K562 (cell line): ENCODE results near the gene CERS3. TPM values are rescaled to one million over a fixed set of nuclear protein-coding genes. Genes with fewer than 3 reads are reported as not detected.

ENCODE experiments used
- ATAC-seq: fragments of 200-7000 bp; cut with Tn5 transposase; 3 replicates; pipeline ENCODE4 v1.9.1; 2020; ENCODE audit warnings: moderate library complexity
- BruUV-seq: library from RNA; stranded (reverse); fragments of 400-500 nt; replicated peaks from 2 replicates; lab custom pipeline; 2021; lab: Mats Ljungman, UMichigan
- CTCF ChIA-PET: fragments of 300-600 bp; formaldehyde crosslinking; extraction: SDS; loops from one replicate; lab custom pipeline; 2021; ENCODE audit warnings: low intra/inter-chr PET ratio; lab: Yijun Ruan, JAX
- POLR2A ChIA-PET: fragments of 300-600, 350-650 bp; sonication (Branson Sonifier 250); formaldehyde crosslinking; extraction: SDS; loops from one replicate; lab custom pipeline; 2021; ENCODE audit warnings: antibody characterized with exemption, inconsistent platforms; lab: Yijun Ruan, JAX
- DNase-seq, 4 experiments: peaks; one replicate each; pipeline versions ENCODE4 v3.0.0 to v3.0.0-alpha.2; 2011 to 2018; ENCODE audit warnings: low spot score in 3 of 4, mixed read lengths in 3 of 4; ENCODE audit errors: extremely low read depth in 1 of 4
- FAIRE-seq: peaks from 2 replicates; lab custom pipeline; 2011; peaks lifted over from hg19 to GRCh38; lab: Jason Lieb, UNC
- H2AFZ ChIP-seq: 2 replicates; pipeline ENCODE4 v1.6.0; 2011; ENCODE audit warnings: low read depth, low read length, control low read depth, inconsistent platforms
- H3K27ac ChIP-seq: fragments of 200-600 bp; 3 replicates; pipeline ENCODE4 v1.8.0; 2011; ENCODE audit warnings: low read depth, mild to moderate bottlenecking, control low read depth, inconsistent platforms, low read length, moderate library complexity, mixed read lengths; ENCODE audit errors: extremely low read depth
- H3K27me3 ChIP-seq, 2 experiments: fragments of 300-600 bp in 1 of 2; 2 replicates in 1 of 2; 3 replicates in 1 of 2; pipeline versions ENCODE4 v1.6.0 to v1.8.0; 2011; ENCODE audit warnings: inconsistent platforms in 2 of 2, low read length in 2 of 2, mild to moderate bottlenecking in 1 of 2, mixed read lengths in 1 of 2, moderate library complexity in 1 of 2; ENCODE audit not compliant: control insufficient read depth in 2 of 2, insufficient read depth in 2 of 2
- H3K36me3 ChIP-seq: fragments of 300-600 bp; 3 replicates; pipeline ENCODE4 v1.8.0; 2011; ENCODE audit warnings: mild to moderate bottlenecking, low read length, inconsistent platforms; ENCODE audit not compliant: control insufficient read depth, insufficient read depth
- H3K4me1 ChIP-seq, 2 experiments: fragments of 200-600 bp in 1 of 2; replicated peaks in 1 of 2; 2 replicates in 1 of 2; 3 replicates in 1 of 2; pipeline versions ENCODE4 v1.5.1 to v1.8.0; 2011; ENCODE audit warnings: inconsistent platforms in 2 of 2, low read length in 2 of 2, mild to moderate bottlenecking in 1 of 2, mixed read lengths in 1 of 2, moderate library complexity in 1 of 2; ENCODE audit not compliant: control insufficient read depth in 2 of 2, insufficient read depth in 2 of 2
- H3K4me2 ChIP-seq: 2 replicates; pipeline ENCODE4 v1.6.1; 2011; ENCODE audit warnings: low read length, control low read depth, inconsistent platforms, mixed read lengths; ENCODE audit not compliant: insufficient read depth
- H3K4me3 ChIP-seq: fragments of 200-600 bp; sonication (generic), shearing (Covaris generic); 2 replicates; pipeline ENCODE4 v1.5.1; 2016; ENCODE audit warnings: control low read depth, inconsistent platforms
- H3K79me2 ChIP-seq: fragments of 200-600 bp; 3 replicates; pipeline ENCODE4 v1.8.0; 2011; ENCODE audit warnings: low read length, inconsistent platforms; ENCODE audit not compliant: control insufficient read depth, insufficient read depth
- H3K9ac ChIP-seq, 2 experiments: 2 replicates each; pipeline versions ENCODE4 v1.6.0 to v1.6.1; 2011; ENCODE audit warnings: low read depth in 2 of 2, low read length in 2 of 2, control low read depth in 1 of 2, inconsistent platforms in 1 of 2, mild to moderate bottlenecking in 1 of 2, mixed read lengths in 1 of 2; ENCODE audit not compliant: insufficient read depth in 1 of 2
- H3K9me1 ChIP-seq: one replicate; pipeline ENCODE4 v1.6.0; 2011; ENCODE audit warnings: inconsistent platforms, mild to moderate bottlenecking, low read length, moderate library complexity; ENCODE audit not compliant: control insufficient read depth, insufficient read depth
- H3K9me3 ChIP-seq: replicated peaks from 2 replicates; pipeline ENCODE4 v1.5.1; 2011; ENCODE audit warnings: low read depth, low read length, inconsistent platforms; ENCODE audit not compliant: control insufficient read depth, insufficient read depth
- H4K20me1 ChIP-seq: replicated peaks from 2 replicates; pipeline ENCODE4 v1.6.1; 2011; ENCODE audit warnings: low read length, inconsistent platforms, mixed read lengths; ENCODE audit not compliant: control insufficient read depth, insufficient read depth
- CEBPG ChIP-seq, 3 experiments: fragments of 200-800 bp in 1 of 3; sonication (Bioruptor generic) in 1 of 3; sonication (generic) in 1 of 3; formaldehyde crosslinking in 1 of 3; IDR thresholded peaks in 2 of 3; conservative IDR thresholded peaks in 1 of 3; 2 replicates each; pipeline versions ENCODE4 v1.6.1 to v1.8.0; 2016 to 2022; ENCODE audit warnings: missing compliant biosample characterization in 2 of 3, missing genetic modification characterization in 2 of 3, mild to moderate bottlenecking in 1 of 3, missing genetic modification reagents in 1 of 3
- DACH1 ChIP-seq: fragments of 450-650 bp; IDR thresholded peaks from 2 replicates; pipeline ENCODE4 v1.6.1; 2018; ENCODE audit not compliant: partially characterized antibody
- DMBX1 ChIP-seq: fragments of 250-450 bp; sonication (Bioruptor Pico); IDR thresholded peaks from 2 replicates; pipeline ENCODE4 v1.8.0; 2022; ENCODE audit warnings: inconsistent platforms, mild to moderate bottlenecking, moderate library complexity, borderline replicate concordance
- FOXA1 ChIP-seq: fragments of 450-650 bp; IDR thresholded peaks from 2 replicates; pipeline ENCODE4 v1.6.1; 2016; ENCODE audit warnings: mild to moderate bottlenecking, borderline replicate concordance
- GTF2E2 ChIP-seq: fragments of 200-800 bp; sonication (Bioruptor generic); IDR thresholded peaks from 2 replicates; pipeline ENCODE4 v1.6.1; 2016; ENCODE audit warnings: missing genetic modification characterization, missing compliant biosample characterization
- MECOM ChIP-seq: fragments of 250-450 bp; sonication (Bioruptor Pico); IDR thresholded peaks from 2 replicates; pipeline ENCODE4 v1.8.0; 2022; ENCODE audit warnings: inconsistent platforms
- MEF2D ChIP-seq: conservative IDR thresholded peaks from 2 replicates; pipeline ENCODE4 v1.6.1; 2016; ENCODE audit warnings: low read depth, missing genetic modification characterization, missing compliant biosample characterization
- NFIX ChIP-seq: fragments of 250-450 bp; sonication (Bioruptor Pico); IDR thresholded peaks from 2 replicates; pipeline ENCODE4 v1.4.0; 2020; ENCODE audit warnings: low read depth, mild to moderate bottlenecking, moderate library complexity
- RAD51 ChIP-seq: fragments of 450-650 bp; IDR thresholded peaks from 2 replicates; pipeline ENCODE4 v1.7.1; 2016; ENCODE audit warnings: low read depth, mild to moderate bottlenecking, borderline replicate concordance
- RFX7 ChIP-seq: fragments of 250-450 bp; sonication (Bioruptor Pico); IDR thresholded peaks from 2 replicates; pipeline ENCODE4 v1.5.1; 2021; ENCODE audit warnings: mild to moderate bottlenecking
- SIX5 ChIP-seq, 2 experiments: IDR thresholded peaks; 2 replicates each; pipeline ENCODE4 v1.6.1; 2011; ENCODE audit warnings: low read length in 2 of 2, borderline replicate concordance in 1 of 2, low read depth in 1 of 2, mild to moderate bottlenecking in 1 of 2, moderate library complexity in 1 of 2; ENCODE audit not compliant: insufficient read depth in 1 of 2
- SLC30A9 ChIP-seq: fragments of 250-450 bp; sonication (Bioruptor Pico); IDR thresholded peaks from 2 replicates; pipeline ENCODE4 v1.8.0; 2022; ENCODE audit warnings: mild to moderate bottlenecking, moderate library complexity
- THAP7 ChIP-seq: fragments of 250-450 bp; sonication (Bioruptor Pico); IDR thresholded peaks from 2 replicates; pipeline ENCODE4 v1.5.0; 2021
- YBX1 ChIP-seq: fragments of 450-650 bp; IDR thresholded peaks from 2 replicates; pipeline ENCODE4 v1.7.1; 2016; ENCODE audit warnings: mild to moderate bottlenecking
- ZNF277 ChIP-seq: fragments of 250-450 bp; sonication (Bioruptor Pico); IDR thresholded peaks from 2 replicates; pipeline ENCODE4 v1.8.0; 2022; ENCODE audit warnings: inconsistent platforms, mild to moderate bottlenecking, moderate library complexity, borderline replicate concordance
- ZNF785 ChIP-seq: fragments of 250-450 bp; sonication (Bioruptor Pico); IDR thresholded peaks from 2 replicates; pipeline ENCODE4 v1.4.0; 2020; ENCODE audit warnings: mild to moderate bottlenecking
- WGBS: fragments of 100-300 bp; shearing (Covaris generic); methylation state at CpG from one replicate; pipeline ENCODE4 v1.1.6; 2016; ENCODE audit warnings: low coverage, mixed read lengths; ENCODE audit not compliant: insufficient coverage; ENCODE audit errors: missing lambda C conversion rate; 5-methylcytosine and 5-hydroxymethylcytosine counted together
- in situ Hi-C: fragments of 300-500 bp; cut with MboI; formaldehyde crosslinking; loops from 4 replicates; pipeline ENCODE4 v1.15.0; 2018; ENCODE audit warnings: inconsistent platforms, mixed read lengths
- intact Hi-C: fragments of 100-400 bp; cut with micrococcal nuclease; formaldehyde crosslinking; loops from 2 replicates; pipeline ENCODE4 v1.14.2; 2022
- polyA plus RNA-seq, 8 experiments: library from polyadenylated mRNA; depleted of rRNA in 4 of 8; stranded (reverse) in 5 of 8; unstranded in 3 of 8; fragments of >200 nt; fragmentation: Nextera tagmentation in 2 of 8; fragmentation: Illumina TruSeq in 1 of 8; extraction: Ambion mirVana in 2 of 8; extraction: Trizol in 1 of 8; gene quantifications; 2 replicates each; pipeline versions ENCODE4 v1.2.1 to v1.2.3, GENCODE V29; 2011 to 2014; ENCODE audit warnings: inconsistent platforms in 1 of 8, missing spikeins in 1 of 8
- total RNA-seq, 7 experiments: library from RNA; depleted of rRNA in 6 of 7; stranded (reverse); fragments of >200 nt in 6 of 7; fragmentation: Illumina TruSeq in 2 of 7; extraction: Trizol in 2 of 7; gene quantifications; 2 replicates each; pipeline versions ENCODE4 v1.2.1 to v1.2.3, GENCODE V29; 2011 to 2021; ENCODE audit warnings: low replicate concordance in 1 of 7
- TF ChIP-seq, protein P1 (sequence below): fragments of 200-400 bp; formaldehyde crosslinking; IDR thresholded peaks from 2 replicates; pipeline ENCODE4 v1.6.1; 2017; ENCODE audit warnings: mild to moderate bottlenecking, low read depth, low read length, moderate library complexity
- TF ChIP-seq, protein P2 (sequence below), 2 experiments: fragments of 450-650 bp in 1 of 2; sonication (generic) in 1 of 2; formaldehyde crosslinking in 1 of 2; IDR thresholded peaks in 1 of 2; conservative IDR thresholded peaks in 1 of 2; 2 replicates each; pipeline versions ENCODE4 v1.6.1 to v1.8.1; 2016 to 2023; ENCODE audit warnings: mild to moderate bottlenecking in 2 of 2, moderate library complexity in 2 of 2, inconsistent platforms in 1 of 2, missing genetic modification reagents in 1 of 2

Gene CERS3
- total and polyA plus RNA-seq, 9 of the 15 experiments (the other 6 are each of a cell fraction or from before 2014, with no cell fraction given), result not detected

GRCh38 chr15:100400996-100401395, 127.8 kb downstream of the CERS3 start:
- in situ Hi-C loops, result no loop called here
- Histone ChIP-seq H3K9me1 (no peaks in the 10 kb centered on the region), H3K4me3 (no peak overlapping the region), H3K79me2 (no peaks in the 10 kb centered on the region), H3K27me3 (peaks cover 0 to 5% of the 10 kb centered on the region in 2 experiments; a peak in 2 of 5 replicates), H3K4me1 (no peaks in the 10 kb centered on the region), H3K4me2 (no peak overlapping the region), H4K20me1 (no peaks in the 10 kb centered on the region; the same call in 1 of the 2 replicates), H3K27ac (no peak overlapping the region), H3K9me3 (no peaks in the 10 kb centered on the region), H3K36me3 (no peaks in the 10 kb centered on the region), H3K9ac (no peak overlapping the region), H2AFZ (no peak overlapping the region)
- TF ChIP-seq SIX5 (IDR thresholded peaks at IDR 0.05; ENCODE audit: borderline replicate concordance in 1 of 2, insufficient read depth in 1 of 2, low read depth in 1 of 2, low read length in 2 of 2) (no peak), THAP7 (CRISPR knock-in tag) (no peak), DACH1 (no peak), MECOM (CRISPR knock-in tag) (no peak), NFIX (no peak), MEF2D (tag) (no peak), CEBPG (CRISPR knock-in tag; IDR thresholded peaks at IDR 0.05) (no peak), CEBPG (tag; conservative IDR thresholded peaks at IDR 0.05 in 1 of 2, IDR thresholded peaks at IDR 0.05 in 1 of 2) (no peak), ZNF785 (CRISPR knock-in tag) (no peak), GTF2E2 (tag) (no peak), SLC30A9 (CRISPR knock-in tag) (no peak), RAD51 (no peak), YBX1 (no peak), ZNF277 (no peak), DMBX1 (CRISPR knock-in tag) (no peak), FOXA1 (no peak), RFX7 (no peak)
- TF ChIP-seq, protein P1, sequence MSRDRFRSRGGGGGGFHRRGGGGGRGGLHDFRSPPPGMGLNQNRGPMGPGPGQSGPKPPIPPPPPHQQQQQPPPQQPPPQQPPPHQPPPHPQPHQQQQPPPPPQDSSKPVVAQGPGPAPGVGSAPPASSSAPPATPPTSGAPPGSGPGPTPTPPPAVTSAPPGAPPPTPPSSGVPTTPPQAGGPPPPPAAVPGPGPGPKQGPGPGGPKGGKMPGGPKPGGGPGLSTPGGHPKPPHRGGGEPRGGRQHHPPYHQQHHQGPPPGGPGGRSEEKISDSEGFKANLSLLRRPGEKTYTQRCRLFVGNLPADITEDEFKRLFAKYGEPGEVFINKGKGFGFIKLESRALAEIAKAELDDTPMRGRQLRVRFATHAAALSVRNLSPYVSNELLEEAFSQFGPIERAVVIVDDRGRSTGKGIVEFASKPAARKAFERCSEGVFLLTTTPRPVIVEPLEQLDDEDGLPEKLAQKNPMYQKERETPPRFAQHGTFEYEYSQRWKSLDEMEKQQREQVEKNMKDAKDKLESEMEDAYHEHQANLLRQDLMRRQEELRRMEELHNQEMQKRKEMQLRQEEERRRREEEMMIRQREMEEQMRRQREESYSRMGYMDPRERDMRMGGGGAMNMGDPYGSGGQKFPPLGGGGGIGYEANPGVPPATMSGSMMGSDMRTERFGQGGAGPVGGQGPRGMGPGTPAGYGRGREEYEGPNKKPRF, result no peak
- TF ChIP-seq, protein P2, sequence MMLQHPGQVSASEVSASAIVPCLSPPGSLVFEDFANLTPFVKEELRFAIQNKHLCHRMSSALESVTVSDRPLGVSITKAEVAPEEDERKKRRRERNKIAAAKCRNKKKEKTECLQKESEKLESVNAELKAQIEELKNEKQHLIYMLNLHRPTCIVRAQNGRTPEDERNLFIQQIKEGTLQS (IDR thresholded peaks at IDR 0.05), result no peak
- TF ChIP-seq, protein P2 (CRISPR knock-in tag; conservative IDR thresholded peaks at IDR 0.05), result no peak
- FAIRE-seq (no peak), DNase-seq (no peak), ATAC-seq (no peak)
- intact Hi-C loops, result no loop called here
- ChIA-PET CTCF (no interaction called here), POLR2A (no interaction called here)
- 2% methylated on average over 6 of the region's 6 CpGs for WGBS
- BruUV-seq, result no TSS peak
